ENCODE results near the gene COBLL1. TPM values are rescaled to one million over a fixed set of nuclear protein-coding genes. Genes with fewer than 3 reads are reported as not detected.

COBLL1 gene
- total RNA-seq, 2 donors from 2014 or later, result 52.1 to 82.8 TPM

DNA sequence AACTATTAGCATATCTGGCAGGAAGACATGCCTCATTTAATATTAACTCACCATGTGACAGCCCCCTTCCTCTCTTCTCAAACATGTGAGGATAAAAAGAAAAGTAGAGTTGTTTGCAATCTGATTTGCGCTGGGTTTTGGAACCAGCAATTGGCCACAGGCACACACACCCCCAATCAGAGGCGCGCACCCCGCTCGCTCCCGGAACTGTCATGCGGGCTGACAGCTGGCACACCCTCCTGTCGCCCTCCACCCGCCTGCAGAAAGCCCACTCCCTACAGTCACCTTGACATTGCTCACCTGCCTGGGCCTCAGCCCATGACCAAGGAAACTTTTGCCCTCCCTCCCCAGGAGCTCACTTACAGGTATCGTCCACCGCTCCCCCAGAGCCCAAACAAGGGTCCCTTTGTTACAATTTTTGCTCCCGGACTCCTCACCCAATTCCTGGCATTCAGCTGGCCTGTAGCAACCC is 1.1 kb downstream of the COBLL1 start:
- Histone ChIP-seq H3K36me3 (no peaks in the 10 kb centered on the region), H3K4me3 (peak overlapping the region; percentile 60 to 69), H3K27me3 (replicated peaks; ENCODE audit: insufficient read depth) (no peaks in the 10 kb centered on the region), H3K9me3 (no peaks in the 10 kb centered on the region), H3K27ac (peak overlapping the region; percentile 98), H3K4me1 (replicated peaks) (no peaks in the 10 kb centered on the region)
- 6% methylated on average over 12 of the region's 12 CpGs for WGBS
- peak; percentile 83 for DNase-seq (ENCODE audit: low spot score)
- intact Hi-C loops (cut with DNase I), result loop anchor here (2.0 to 5.0 kb wide), 2 partner anchors 77 to 104 kb away; no protein-coding TSS in a partner anchor
- TF ChIP-seq POLR2A (IDR thresholded peaks at IDR 0.05), result no peak
- TF ChIP-seq POLR2AphosphoS5 (IDR thresholded peaks at IDR 0.05), result peak; percentile 88

DNA sequence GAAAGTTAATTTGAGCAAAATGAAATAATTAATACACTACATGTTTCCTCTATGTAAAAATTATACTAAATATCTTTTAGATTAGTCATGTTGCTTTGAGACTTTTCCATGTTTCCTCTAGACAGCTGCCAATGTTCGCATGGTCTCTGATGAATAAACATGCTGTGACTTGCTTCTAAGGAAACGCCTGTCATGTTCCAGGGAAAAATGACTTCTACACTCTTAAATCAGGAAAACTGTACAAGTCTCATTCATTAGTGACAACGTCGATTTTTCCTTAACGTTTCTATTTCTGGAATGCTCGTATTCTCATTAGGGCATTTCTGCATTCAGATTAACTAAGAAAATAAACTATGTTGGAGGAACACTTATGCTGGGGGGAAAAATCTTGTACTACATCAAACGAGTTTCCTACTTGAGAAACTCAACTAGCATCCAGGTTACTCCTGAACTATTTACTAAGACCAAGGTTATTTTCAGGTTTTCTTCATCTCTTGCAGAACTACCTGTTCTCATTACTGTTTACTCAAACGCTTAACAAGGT is 1.6 kb downstream of the COBLL1 start:
- H3K27me3 ChIP-seq (replicated peaks; ENCODE audit: insufficient read depth), result no peaks in the 10 kb centered on the region
- H3K4me1 ChIP-seq (replicated peaks), result no peaks in the 10 kb centered on the region
- intact Hi-C loops (cut with DNase I), result loop anchor here (2.0 to 5.0 kb wide), 2 partner anchors 77 to 103 kb away; no protein-coding TSS in a partner anchor
- DNase-seq (ENCODE audit: low spot score), result peak; percentile 44
- no peaks in the 10 kb centered on the region for H3K9me3 ChIP-seq
- peak overlapping the region; percentile 60 to 69 for H3K4me3 ChIP-seq
- WGBS, result 8% methylated on average over 8 of the region's 8 CpGs
- H3K27ac ChIP-seq, result peak overlapping the region; percentile 98
- TF ChIP-seq, protein P1, sequence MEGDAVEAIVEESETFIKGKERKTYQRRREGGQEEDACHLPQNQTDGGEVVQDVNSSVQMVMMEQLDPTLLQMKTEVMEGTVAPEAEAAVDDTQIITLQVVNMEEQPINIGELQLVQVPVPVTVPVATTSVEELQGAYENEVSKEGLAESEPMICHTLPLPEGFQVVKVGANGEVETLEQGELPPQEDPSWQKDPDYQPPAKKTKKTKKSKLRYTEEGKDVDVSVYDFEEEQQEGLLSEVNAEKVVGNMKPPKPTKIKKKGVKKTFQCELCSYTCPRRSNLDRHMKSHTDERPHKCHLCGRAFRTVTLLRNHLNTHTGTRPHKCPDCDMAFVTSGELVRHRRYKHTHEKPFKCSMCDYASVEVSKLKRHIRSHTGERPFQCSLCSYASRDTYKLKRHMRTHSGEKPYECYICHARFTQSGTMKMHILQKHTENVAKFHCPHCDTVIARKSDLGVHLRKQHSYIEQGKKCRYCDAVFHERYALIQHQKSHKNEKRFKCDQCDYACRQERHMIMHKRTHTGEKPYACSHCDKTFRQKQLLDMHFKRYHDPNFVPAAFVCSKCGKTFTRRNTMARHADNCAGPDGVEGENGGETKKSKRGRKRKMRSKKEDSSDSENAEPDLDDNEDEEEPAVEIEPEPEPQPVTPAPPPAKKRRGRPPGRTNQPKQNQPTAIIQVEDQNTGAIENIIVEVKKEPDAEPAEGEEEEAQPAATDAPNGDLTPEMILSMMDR (IDR thresholded peaks at IDR 0.05), result no peak
- no peak for TF ChIP-seq POLR2AphosphoS5 (IDR thresholded peaks at IDR 0.05)
- no peak for TF ChIP-seq POLR2A (IDR thresholded peaks at IDR 0.05)
- no peaks in the 10 kb centered on the region for H3K36me3 ChIP-seq

DNA sequence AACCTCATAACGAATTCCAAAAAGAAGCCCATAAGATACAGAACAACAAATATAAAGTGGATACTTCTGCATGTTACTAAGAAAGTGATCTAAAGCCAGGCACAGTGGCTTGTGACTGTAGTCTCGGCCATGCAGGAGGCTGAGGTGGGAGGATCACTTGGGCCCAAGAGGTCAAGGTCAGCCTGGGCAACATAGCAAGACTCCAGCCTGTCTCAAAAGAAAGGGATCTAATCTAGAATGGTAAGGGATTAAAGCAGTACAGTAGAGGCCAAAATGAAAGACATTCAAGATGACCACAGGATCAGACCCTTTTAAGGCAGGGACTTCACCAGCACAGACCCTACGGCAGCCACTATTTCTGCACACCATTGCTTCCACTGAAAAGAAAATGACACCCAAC is 3.8 kb downstream of the COBLL1 start:
- peaks cover 3% of the 10 kb centered on the region for H3K4me1 ChIP-seq (replicated peaks)
- no peaks in the 10 kb centered on the region for H3K27me3 ChIP-seq (replicated peaks; ENCODE audit: insufficient read depth)
- peak overlapping the region; percentile 98 for H3K27ac ChIP-seq
- TF ChIP-seq POLR2A (IDR thresholded peaks at IDR 0.05) (no peak), POLR2AphosphoS5 (IDR thresholded peaks at IDR 0.05) (no peak)
- TF ChIP-seq, protein P1 (IDR thresholded peaks at IDR 0.05), result no peak
- no peaks in the 10 kb centered on the region for H3K9me3 ChIP-seq
- intact Hi-C loops (cut with DNase I), result no loop called here
- WGBS, result 89% methylated on average over 3 of the region's 3 CpGs
- no peak for DNase-seq (ENCODE audit: low spot score)
- H3K36me3 ChIP-seq, result no peaks in the 10 kb centered on the region
- H3K4me3 ChIP-seq, result peak overlapping the region in 1 of 2 donors; percentile 69

DNA sequence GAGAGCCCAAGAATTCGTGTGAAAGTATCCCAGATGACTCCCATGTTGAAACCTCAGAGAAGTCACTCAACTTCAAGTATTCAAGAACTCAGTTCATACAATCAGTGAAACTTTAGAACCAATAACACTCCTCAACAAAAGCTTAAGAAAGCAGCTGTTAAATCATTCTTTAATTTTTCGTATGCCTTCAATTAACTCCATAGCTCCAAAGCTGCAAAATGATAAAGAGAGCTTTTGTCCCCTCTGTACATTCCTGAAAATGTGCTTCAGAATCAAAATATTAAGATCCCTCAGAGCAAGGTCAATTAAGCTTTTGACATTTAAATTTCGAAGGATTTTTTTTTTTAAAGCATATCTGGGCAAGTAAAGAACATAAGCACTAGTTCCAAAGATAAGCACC is 4.7 kb downstream of the COBLL1 start:
- intact Hi-C loops (cut with DNase I), result no loop called here
- Histone ChIP-seq H3K4me3 (no peak overlapping the region), H3K27ac (peak overlapping the region in 1 of 2 donors; percentile 98), H3K9me3 (no peaks in the 10 kb centered on the region), H3K36me3 (no peaks in the 10 kb centered on the region), H3K27me3 (replicated peaks; ENCODE audit: insufficient read depth) (no peaks in the 10 kb centered on the region), H3K4me1 (replicated peaks) (peaks cover 3% of the 10 kb centered on the region)
- TF ChIP-seq POLR2A (IDR thresholded peaks at IDR 0.05) (no peak), POLR2AphosphoS5 (IDR thresholded peaks at IDR 0.05) (no peak)
- TF ChIP-seq, protein P1 (IDR thresholded peaks at IDR 0.05), result no peak
- DNase-seq (ENCODE audit: low spot score), result no peak
- 58% methylated on average over 3 of the region's 3 CpGs for WGBS

DNA sequence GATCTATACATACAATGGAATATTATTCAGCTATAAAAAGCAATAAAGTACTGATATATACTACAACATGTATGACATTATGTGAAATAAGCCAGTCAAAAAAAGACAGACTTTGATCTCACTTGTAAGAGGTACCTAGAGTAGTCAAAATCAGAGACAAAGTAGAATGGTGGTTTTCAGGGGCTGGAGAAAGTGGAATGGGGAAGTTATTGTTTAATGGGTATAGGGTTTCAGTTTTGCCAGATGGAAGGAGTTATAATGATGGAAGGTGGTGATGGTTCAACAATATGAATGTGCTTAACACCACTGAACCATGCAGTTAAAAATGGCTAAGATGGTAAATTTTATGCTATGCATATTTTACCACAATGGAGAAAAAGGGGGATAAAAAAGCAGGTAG is 6.3 kb downstream of the COBLL1 start:
- TF ChIP-seq POLR2A (IDR thresholded peaks at IDR 0.05) (no peak), POLR2AphosphoS5 (IDR thresholded peaks at IDR 0.05) (no peak)
- TF ChIP-seq, protein P1 (IDR thresholded peaks at IDR 0.05), result no peak
- intact Hi-C loops (cut with DNase I), result no loop called here
- no peaks in the 10 kb centered on the region for H3K27me3 ChIP-seq (replicated peaks; ENCODE audit: insufficient read depth)
- peaks cover 3% of the 10 kb centered on the region for H3K4me1 ChIP-seq (replicated peaks)
- no peak overlapping the region for H3K4me3 ChIP-seq
- no peaks in the 10 kb centered on the region for H3K36me3 ChIP-seq
- DNase-seq (ENCODE audit: low spot score), result no peak
- H3K27ac ChIP-seq, result no peak overlapping the region
- no peaks in the 10 kb centered on the region for H3K9me3 ChIP-seq
